Measurements from ENCODE around the gene CD247. TPM values are rescaled to one million over a fixed set of nuclear protein-coding genes. Genes with fewer than 3 reads are reported as not detected.

CD247 gene
- total RNA-seq, 1 donor: not detected

DNA sequence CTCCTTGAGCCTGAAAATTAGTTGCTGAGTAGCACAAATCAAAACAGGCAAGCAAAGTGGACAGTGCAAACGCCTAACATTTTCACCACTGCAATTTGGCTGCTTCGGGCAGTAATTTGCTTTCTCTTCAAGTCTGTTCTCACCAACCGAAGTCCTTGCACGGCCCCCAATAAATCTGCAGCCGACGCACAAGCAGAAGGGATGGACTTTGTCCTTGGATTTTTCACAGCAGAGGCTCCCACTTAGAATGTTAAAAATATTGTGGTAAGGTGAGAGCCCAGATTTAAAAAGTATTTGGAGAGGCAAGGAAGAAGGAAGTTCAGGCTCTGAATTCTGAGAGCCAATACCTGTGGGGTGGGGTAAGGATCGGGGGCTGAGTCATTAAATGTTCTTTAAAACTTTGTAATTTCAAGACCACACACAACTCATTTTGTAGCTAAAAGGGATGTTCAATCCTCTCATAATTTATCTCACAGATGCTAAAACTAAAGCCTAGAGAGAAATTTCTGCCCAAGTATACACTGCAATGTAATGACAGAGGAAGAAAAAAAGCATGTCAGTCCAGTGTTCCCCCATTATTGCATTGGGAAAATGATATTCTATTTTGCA, 6.2 kb downstream of the CD247 start:
- H3K4me3 ChIP-seq (ENCODE audit: low read depth, low read length): no peak overlapping the region
- TF ChIP-seq, protein P1, sequence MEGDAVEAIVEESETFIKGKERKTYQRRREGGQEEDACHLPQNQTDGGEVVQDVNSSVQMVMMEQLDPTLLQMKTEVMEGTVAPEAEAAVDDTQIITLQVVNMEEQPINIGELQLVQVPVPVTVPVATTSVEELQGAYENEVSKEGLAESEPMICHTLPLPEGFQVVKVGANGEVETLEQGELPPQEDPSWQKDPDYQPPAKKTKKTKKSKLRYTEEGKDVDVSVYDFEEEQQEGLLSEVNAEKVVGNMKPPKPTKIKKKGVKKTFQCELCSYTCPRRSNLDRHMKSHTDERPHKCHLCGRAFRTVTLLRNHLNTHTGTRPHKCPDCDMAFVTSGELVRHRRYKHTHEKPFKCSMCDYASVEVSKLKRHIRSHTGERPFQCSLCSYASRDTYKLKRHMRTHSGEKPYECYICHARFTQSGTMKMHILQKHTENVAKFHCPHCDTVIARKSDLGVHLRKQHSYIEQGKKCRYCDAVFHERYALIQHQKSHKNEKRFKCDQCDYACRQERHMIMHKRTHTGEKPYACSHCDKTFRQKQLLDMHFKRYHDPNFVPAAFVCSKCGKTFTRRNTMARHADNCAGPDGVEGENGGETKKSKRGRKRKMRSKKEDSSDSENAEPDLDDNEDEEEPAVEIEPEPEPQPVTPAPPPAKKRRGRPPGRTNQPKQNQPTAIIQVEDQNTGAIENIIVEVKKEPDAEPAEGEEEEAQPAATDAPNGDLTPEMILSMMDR (IDR thresholded peaks at IDR 0.05; ENCODE audit: insufficient read depth, low read depth, low read length): no peak
- DNase-seq (ENCODE audit: low read depth): no peak

DNA sequence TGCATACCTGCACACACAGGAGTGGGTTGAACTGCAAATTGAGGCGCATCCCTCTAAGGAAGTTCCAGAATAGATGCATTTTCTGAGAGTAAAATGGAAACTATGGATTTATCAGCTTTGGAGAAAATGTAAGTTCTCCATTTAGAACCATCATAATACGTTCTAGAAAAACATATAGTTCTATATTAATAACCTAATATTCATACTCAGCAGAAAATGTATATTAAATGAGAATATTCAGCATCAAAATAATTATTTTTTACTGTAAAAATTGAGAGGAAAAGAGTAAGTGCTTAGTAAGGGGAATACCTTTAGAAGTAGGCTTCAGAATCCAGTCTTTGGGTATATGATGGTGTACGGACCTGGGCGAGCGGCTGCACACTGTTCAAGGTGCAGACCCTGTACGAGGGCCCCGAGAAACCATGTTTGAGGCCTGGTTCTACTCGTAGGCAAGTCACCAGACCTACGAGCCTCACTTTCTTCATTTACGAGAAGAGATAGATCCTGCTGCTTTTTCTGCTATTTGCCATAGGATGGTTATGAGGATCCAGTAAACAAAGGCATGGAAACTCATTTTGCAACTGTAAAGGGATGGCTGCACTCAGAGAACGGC, 6.8 kb downstream of the CD247 start:
- TF ChIP-seq, protein P1 (IDR thresholded peaks at IDR 0.05; ENCODE audit: insufficient read depth, low read depth, low read length): no peak
- DNase-seq (ENCODE audit: low read depth): no peak
- no peak overlapping the region for H3K4me3 ChIP-seq (ENCODE audit: low read depth, low read length)

DNA sequence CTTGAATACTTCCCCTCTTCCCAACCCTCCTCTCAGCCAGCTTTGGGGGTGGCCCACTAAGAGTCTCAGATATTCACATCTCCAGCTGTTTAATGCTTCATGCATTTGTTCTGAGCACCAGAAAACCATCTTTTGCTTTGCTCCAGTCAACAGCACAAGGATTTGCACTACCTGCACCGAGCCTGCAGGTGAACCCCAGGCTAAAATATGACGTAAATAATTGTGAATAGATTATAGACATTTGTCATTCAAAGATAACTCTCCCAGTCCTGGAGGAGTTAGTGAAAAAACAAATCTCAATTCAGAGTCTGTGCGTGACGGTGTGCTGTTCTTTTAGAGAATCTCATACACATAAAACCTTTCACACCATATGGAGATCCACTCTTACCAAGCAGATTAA, 7.4 kb downstream of the CD247 start:
- TF ChIP-seq, protein P1 (IDR thresholded peaks at IDR 0.05; ENCODE audit: insufficient read depth, low read depth, low read length): no peak
- no peak for DNase-seq (ENCODE audit: low read depth)
- no peak overlapping the region for H3K4me3 ChIP-seq (ENCODE audit: low read depth, low read length)

DNA sequence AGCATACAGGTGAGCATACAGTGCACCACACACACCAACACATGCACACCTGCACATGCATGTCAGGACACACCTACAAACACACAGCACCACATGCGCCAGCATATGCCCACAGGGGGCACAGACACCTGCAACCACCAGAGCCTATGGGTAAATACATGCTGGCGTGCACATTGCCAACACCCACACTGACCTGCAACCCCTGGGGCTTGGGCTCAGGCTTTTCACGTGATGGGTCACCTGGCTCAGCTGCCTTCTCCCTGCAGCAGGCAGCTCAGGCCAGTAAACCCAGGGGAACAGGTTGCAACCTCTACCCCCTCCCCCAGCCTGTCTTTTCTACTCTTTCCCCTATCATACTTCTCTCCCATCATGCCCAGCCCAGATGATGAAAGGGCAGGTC, 8.1 kb downstream of the CD247 start:
- no peak for DNase-seq (ENCODE audit: low read depth)
- TF ChIP-seq, protein P1 (IDR thresholded peaks at IDR 0.05; ENCODE audit: insufficient read depth, low read depth, low read length): no peak
- H3K4me3 ChIP-seq (ENCODE audit: low read depth, low read length): no peak overlapping the region

DNA sequence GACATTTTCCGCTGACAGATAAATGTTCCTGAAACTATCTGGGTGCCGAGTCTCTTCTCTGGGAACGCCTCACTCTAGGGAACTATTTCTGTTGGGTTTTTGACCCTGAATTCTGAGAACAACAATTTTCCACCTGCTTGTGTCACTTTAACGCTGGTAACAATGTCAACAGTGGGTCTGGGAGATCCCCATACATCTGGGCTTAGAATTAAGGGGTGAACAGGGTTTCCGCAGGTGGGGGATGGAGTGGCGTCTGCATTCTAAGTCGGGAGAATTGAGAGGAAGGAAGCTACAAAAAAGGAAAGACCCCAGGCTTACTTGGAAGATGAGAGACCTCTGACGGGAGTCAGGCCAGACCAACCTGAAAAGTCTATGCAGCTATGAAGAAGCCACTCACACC, 8.7 kb downstream of the CD247 start:
- TF ChIP-seq, protein P1 (IDR thresholded peaks at IDR 0.05; ENCODE audit: insufficient read depth, low read depth, low read length): no peak
- H3K4me3 ChIP-seq (ENCODE audit: low read depth, low read length): no peak overlapping the region
- DNase-seq (ENCODE audit: low read depth): no peak

DNA sequence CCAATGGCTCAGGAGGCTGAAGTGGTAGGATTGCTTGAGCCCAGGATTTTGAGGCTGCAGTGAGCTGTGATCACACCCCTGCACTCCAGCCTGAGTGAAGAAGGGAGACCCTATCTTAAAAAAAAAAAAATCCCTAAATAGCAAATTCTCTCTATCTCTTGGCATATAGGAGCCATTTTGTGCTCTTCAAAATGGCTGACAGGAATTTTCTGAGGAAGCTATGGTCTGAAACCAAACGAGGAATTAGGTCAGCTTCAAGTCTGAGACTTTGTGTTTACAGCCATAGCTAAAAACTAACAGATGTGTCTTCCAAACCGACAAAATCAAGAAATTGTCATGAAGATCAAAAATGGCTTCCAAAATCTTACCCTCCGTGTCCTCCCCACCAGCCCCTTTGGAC, 10.6 kb downstream of the CD247 start:
- TF ChIP-seq, protein P1 (IDR thresholded peaks at IDR 0.05; ENCODE audit: insufficient read depth, low read depth, low read length): no peak
- no peak overlapping the region for H3K4me3 ChIP-seq (ENCODE audit: low read depth, low read length)
- DNase-seq (ENCODE audit: low read depth): no peak

DNA sequence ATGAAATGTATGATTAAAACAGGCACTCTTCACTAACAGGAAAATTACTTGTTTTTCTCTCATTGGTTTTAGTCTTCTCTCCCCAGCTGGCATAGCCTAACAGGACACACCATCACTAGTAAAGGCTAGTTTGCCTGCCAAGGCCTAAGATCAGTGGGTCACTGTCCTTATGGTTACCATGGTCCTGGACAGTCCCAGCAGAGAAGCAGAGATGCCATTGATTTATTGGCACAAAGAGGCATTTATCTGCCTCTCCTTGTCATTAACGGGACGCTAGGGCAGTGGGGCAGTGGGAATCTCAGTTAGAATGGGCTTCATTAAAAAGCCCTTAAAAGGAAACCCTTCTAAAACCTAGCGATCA, 13.9 kb downstream of the CD247 start:
- TF ChIP-seq, protein P1 (IDR thresholded peaks at IDR 0.05; ENCODE audit: insufficient read depth, low read depth, low read length): no peak
- DNase-seq (ENCODE audit: low read depth): no peak
- no peak overlapping the region for H3K4me3 ChIP-seq (ENCODE audit: low read depth, low read length)

Measured in fibroblast of villous mesenchyme (primary cell).